GM15510 (cell line): Measurements from ENCODE around the gene NDUFB7.

Experiments used
- POLR2A ChIP-seq: IDR thresholded peaks from 3 replicates; pipeline ENCODE4 v1.6.1; 2011; ENCODE audit warnings: borderline replicate concordance; ENCODE audit not compliant: insufficient read length; ENCODE audit errors: extremely low read depth

Gene NDUFB7

GRCh38 chr19:14576363-14576762, 4.5 kb upstream of the NDUFB7 start:
- TF ChIP-seq POLR2A = no peak

DNA sequence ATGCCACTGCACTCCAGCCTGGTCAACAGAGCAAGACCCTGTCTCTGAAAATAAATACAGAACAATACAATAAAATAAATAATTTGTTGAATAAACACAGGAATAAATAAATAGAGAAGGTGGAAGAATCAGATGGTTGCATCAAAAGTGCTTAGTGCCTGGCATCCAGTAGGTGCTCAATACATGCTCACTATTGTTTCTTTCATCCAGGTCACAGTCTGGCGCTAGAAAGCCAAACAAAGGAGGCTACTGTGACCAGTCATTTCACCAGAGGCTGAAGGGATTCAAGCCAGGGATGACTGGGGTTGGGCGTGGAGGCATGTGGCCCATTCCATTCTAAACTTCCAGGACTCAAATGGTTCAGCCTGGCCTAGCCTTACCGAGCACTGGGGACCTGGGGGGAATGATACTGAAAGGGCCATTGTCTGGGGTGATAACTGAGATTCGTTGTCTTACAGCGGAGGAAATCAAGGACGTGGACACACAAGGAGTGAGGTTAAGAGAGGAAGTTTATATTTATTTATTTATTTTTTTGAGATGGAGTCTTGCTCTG, 3.6 kb upstream of the NDUFB7 start:
- no peak for TF ChIP-seq POLR2A

- TF ChIP-seq POLR2A = no peak
Observed at GRCh38 chr19:14570864-14571527, 870 bp downstream of the NDUFB7 start.

GRCh38 chr19:14567079-14567478, 4.8 kb downstream of the NDUFB7 start:
- no peak for TF ChIP-seq POLR2A

DNA sequence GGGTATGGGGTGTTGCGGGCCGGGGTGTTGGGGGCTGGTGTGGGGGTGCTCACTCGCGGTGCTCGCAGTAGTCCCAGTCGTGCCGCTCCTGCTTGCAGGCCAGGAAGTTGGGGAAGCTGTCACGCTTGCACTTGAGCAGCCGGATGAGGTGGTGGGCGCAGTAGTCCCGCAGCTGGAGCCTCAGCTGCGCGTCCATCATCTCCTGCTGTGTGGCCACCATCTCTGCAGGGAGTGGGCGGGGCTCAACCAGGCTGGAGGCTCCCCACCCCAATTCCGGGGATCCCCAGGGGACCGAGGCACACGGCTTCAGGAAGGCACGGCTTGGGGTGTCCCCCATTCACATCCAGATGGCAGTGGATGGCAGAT, 5.2 kb downstream of the NDUFB7 start:
- no peak for TF ChIP-seq POLR2A

- TF ChIP-seq POLR2A = no peak
Observed at GRCh38 chr19:14565765-14566711, 5.8 kb downstream of the NDUFB7 start.

GRCh38 chr19:14565298-14565679, 6.6 kb downstream of the NDUFB7 start:
- no peak for TF ChIP-seq POLR2A

DNA sequence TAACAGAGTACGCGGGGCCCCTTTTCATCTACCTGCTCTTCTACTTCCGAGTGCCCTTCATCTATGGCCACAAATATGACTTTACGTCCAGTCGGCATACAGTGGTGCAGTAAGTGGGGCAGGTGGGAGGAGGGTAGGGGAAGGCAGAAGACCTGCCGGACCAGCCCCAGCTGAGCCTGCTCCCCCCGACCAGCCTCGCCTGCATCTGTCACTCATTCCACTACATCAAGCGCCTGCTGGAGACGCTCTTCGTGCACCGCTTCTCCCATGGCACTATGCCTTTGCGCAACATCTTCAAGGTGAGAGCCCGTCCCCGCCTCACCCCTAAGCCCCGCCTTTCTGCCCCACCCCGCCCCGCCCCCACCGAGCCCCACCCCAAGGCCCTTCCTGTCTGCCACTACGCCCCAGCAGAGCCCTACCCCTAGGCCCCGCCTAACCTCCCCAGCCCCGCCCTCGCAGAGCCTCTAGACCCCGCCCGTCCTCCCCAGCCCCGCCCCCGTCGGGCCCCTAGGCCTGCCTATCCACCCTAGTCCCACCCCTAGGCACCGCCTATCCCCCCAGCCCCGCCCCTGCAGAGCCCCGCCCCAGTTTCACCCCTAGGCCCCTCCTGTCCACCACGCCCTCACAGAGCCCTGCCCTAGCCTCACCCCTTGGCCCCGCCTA, 7.7 kb downstream of the NDUFB7 start:
- no peak for TF ChIP-seq POLR2A

- no peak for TF ChIP-seq POLR2A
Observed at GRCh38 chr19:14563590-14563926, 8.3 kb downstream of the NDUFB7 start.

DNA sequence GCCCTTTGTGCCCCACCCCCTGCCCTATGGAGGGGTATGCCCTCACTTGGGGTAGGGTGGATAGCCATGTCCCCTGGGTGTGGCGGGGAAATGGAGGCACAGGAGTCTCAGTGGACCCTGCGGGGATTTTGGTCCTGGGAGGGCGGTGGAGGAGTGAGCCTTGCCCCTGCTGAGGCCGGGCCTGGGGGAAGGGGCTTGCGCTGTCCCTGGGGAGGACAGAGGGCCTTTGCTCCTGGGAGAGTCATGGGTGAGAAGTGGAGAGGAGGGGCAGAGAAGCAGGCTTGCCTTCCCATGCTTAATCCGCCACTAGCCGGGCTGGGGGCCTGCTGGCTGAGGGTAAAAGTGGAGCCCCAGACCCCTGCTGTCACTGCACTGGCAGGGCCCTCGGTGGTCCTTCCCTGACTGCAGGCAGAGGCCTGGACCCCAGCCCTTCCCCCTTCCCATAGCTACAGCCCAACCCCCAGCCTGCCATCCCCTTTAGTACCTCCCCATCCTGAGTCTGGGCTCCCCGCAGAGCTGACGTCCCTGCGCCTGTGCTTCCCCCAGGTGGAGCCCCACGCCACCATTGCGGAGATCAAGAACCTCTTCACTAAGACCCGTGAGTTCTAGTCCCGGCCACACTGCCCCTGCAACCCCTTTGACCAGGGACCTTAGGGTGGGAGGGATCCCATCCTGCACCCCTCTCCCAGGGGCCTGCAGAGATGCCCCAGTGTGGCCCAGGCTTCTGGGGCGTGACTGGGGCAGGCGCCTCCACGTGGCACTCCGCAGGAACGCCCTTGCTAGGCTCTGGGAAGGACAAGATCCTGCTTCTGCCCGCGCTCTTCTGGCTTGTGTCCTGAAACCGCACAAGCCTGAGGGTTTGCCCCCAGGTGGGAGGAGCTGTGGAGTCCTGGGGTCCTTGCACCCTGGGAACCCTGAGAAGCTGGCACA, 8.9 kb downstream of the NDUFB7 start:
- no peak for TF ChIP-seq POLR2A

DNA sequence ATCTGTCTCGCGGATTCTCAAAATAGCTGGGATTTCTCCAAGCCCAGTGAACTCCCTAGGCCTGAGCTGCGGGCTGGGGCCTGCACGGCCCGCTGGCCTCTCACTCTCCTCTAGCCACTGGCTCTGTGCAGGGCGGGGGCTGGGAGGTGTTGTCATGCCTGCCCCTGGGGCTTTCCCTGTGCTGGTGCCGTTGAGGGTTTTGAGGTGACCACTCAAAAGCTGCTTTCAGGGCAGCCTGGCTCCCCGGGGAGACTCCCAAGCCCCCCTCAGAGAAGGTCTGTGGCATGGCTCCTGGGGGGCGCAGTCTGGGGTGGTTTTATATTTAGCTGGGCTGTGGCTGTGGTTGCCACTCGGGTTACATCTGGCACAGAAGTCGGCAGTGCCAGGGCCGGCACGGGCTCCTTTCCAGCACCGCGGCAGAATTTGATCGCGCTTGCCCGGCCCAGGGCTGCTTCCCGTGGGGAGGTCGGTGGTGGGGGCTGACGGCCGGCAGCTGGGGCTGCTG, 10.0 kb downstream of the NDUFB7 start:
- TF ChIP-seq POLR2A = no peak

GRCh38 chr19:14561249-14561648, 10.6 kb downstream of the NDUFB7 start:
- no peak for TF ChIP-seq POLR2A

- TF ChIP-seq POLR2A = no peak
Observed at GRCh38 chr19:14560776-14561108, 11.1 kb downstream of the NDUFB7 start.

GRCh38 chr19:14559916-14560775, 11.7 kb downstream of the NDUFB7 start:
- no peak for TF ChIP-seq POLR2A
